ENCODE measurements around the gene MYBPH.

Gene MYBPH

GRCh38 chr1:203178821-203179666 is 3.4 kb upstream of the MYBPH start:
- no peak for DNase-seq (ENCODE audit: low spot score)

- DNase-seq (ENCODE audit: low spot score), result peak; percentile 63
Observed at GRCh38 chr1:203178083-203178482, 2.5 kb upstream of the MYBPH start.

- DNase-seq (ENCODE audit: low spot score), result peak; percentile 85
Observed at GRCh38 chr1:203177470-203178039, 1.9 kb upstream of the MYBPH start.

- DNase-seq (ENCODE audit: low spot score), result no peak
Observed at GRCh38 chr1:203177036-203177405, 1.4 kb upstream of the MYBPH start.

- DNase-seq (ENCODE audit: low spot score), result no peak
Observed at GRCh38 chr1:203176273-203177035, 828 bp upstream of the MYBPH start.

GRCh38 chr1:203175827-203176241 is 208 bp upstream of the MYBPH start:
- DNase-seq (ENCODE audit: low spot score), result no peak

GRCh38 chr1:203174324-203174985 is 1.2 kb downstream of the MYBPH start:
- DNase-seq (ENCODE audit: low spot score), result no peak

- DNase-seq (ENCODE audit: low spot score), result no peak
Observed at GRCh38 chr1:203173566-203173965, 2.1 kb downstream of the MYBPH start.

GRCh38 chr1:203173011-203173555 is 2.5 kb downstream of the MYBPH start:
- DNase-seq (ENCODE audit: low spot score), result no peak

GRCh38 chr1:203172184-203173010 is 3.2 kb downstream of the MYBPH start:
- peak; percentile 83 for DNase-seq (ENCODE audit: low spot score)

GRCh38 chr1:203171341-203172183 is 4.1 kb downstream of the MYBPH start:
- DNase-seq (ENCODE audit: low spot score), result no peak

- no peak for DNase-seq (ENCODE audit: low spot score)
Observed at GRCh38 chr1:203170625-203171330, 4.8 kb downstream of the MYBPH start.

- DNase-seq (ENCODE audit: low spot score), result no peak
Observed at GRCh38 chr1:203169770-203170520, 5.7 kb downstream of the MYBPH start.

GRCh38 chr1:203168991-203169390 is 6.6 kb downstream of the MYBPH start:
- no peak for DNase-seq (ENCODE audit: low spot score)

- no peak for DNase-seq (ENCODE audit: low spot score)
Observed at GRCh38 chr1:203168256-203168786, 7.3 kb downstream of the MYBPH start.

- no peak for DNase-seq (ENCODE audit: low spot score)
Observed at GRCh38 chr1:203167913-203168200, 7.8 kb downstream of the MYBPH start.

GRCh38 chr1:203167026-203167912 is 8.4 kb downstream of the MYBPH start:
- no peak for DNase-seq (ENCODE audit: low spot score)
